ENCODE measurements around the gene TRMT61B.
A peak's percentile ranks its signal among the peaks of the same experiment; 100 is the strongest.

Gene TRMT61B

DNA sequence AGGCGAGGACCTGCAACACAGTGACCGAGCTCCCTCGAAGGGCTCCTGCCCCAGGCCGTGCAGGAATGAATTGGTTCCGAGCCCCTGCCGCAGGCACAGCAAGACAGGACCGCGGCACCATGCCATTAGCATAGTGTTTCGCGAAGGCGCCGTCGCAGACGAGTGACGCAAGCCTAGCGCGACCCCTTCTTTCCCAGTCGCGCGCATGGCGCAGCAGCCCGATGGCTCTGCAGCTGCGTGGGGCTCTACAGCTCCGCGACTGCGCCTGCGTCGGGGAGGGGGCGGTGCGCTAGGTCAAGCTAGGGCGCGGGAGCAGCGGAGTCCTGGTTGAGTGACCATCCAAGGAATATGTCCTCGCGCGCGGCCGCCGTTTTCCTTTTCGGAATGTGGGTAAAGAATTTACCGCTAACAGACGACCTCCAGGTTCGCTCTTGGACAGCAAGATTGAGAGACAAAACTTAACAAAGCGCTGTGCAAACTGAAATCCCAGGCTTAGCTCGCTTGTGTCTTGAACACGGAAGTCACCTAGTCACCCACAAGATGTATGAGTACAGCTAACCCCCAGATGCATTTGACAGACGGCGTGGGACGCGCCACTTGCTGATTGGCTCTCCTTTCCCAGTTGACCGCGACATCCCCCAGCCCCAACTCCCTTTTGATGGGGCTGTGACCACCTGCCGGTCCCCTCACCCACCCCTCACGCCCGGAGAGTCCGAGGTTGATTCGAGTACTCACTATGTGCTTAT, at the start of gene TRMT61B:
Gene TRMT61B, minus strand, starts transcription at position 164 of the 746 bp plus-strand sequence. Its CDS starts 32 bp downstream, at position 132.
- H3K9me3 ChIP-seq (ENCODE audit: control insufficient read depth, insufficient read depth, low read depth, low read length) = no peaks in the 10 kb centered on the region
- H3K36me3 ChIP-seq (ENCODE audit: control insufficient read depth in 2 of 2, insufficient read depth in 1 of 2, low read length in 2 of 2) = peaks cover 4 to 21% of the 10 kb centered on the region in 2 experiments; a peak in 2 of 3 replicates
- H3K27ac ChIP-seq (ENCODE audit: extremely low read depth, low read depth, low read length) = peak within 1 kb of the TSS; percentile 66
- 0 out of 2 replicates have a peak, but pooled peaks cover 5% of the 10 kb centered on the region for H3K4me1 ChIP-seq (ENCODE audit: control insufficient read depth, insufficient read depth, low read length)
- ChIA-PET CTCF (interaction anchor here (0.8 kb wide), 1 partner anchor 13 kb away, joined by 3 read pairs; no protein-coding TSS in a partner anchor), POLR2A (interaction anchor here (0.5 to 2.3 kb wide), 12 partner anchors 11 to 866 kb away, joined by 3 to 32 read pairs (median 4); partner anchors contain the start of gene WDR43)
- H3K4me3 ChIP-seq (ENCODE audit: low read depth, low read length) = peak within 1 kb of the TSS; percentile 80
- TF ChIP-seq, protein P1, sequence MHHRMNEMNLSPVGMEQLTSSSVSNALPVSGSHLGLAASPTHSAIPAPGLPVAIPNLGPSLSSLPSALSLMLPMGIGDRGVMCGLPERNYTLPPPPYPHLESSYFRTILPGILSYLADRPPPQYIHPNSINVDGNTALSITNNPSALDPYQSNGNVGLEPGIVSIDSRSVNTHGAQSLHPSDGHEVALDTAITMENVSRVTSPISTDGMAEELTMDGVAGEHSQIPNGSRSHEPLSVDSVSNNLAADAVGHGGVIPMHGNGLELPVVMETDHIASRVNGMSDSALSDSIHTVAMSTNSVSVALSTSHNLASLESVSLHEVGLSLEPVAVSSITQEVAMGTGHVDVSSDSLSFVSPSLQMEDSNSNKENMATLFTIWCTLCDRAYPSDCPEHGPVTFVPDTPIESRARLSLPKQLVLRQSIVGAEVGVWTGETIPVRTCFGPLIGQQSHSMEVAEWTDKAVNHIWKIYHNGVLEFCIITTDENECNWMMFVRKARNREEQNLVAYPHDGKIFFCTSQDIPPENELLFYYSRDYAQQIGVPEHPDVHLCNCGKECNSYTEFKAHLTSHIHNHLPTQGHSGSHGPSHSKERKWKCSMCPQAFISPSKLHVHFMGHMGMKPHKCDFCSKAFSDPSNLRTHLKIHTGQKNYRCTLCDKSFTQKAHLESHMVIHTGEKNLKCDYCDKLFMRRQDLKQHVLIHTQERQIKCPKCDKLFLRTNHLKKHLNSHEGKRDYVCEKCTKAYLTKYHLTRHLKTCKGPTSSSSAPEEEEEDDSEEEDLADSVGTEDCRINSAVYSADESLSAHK (tag by site-specific recombination; IDR thresholded peaks at IDR 0.05) = no peak
- TF ChIP-seq ZBTB6 (tag by site-specific recombination; IDR thresholded peaks at IDR 0.05) = no peak
- TF ChIP-seq ZNF174 (tag by site-specific recombination; IDR thresholded peaks at IDR 0.05) = no peak
- no peak for TF ChIP-seq KLF7 (tag by site-specific recombination; IDR thresholded peaks at IDR 0.05; ENCODE audit: borderline replicate concordance)
- no peak for TF ChIP-seq ZNF488 (tag by site-specific recombination; IDR thresholded peaks at IDR 0.05)
- no peak for TF ChIP-seq SALL2 (tag by site-specific recombination; IDR thresholded peaks at IDR 0.05; ENCODE audit: borderline replicate concordance)
- peak; percentile 87 for TF ChIP-seq ZXDB (tag by site-specific recombination; IDR thresholded peaks at IDR 0.05)
- no peak for TF ChIP-seq KLF10 (tag by site-specific recombination; IDR thresholded peaks at IDR 0.05)
- TF ChIP-seq WT1 (tag by site-specific recombination; IDR thresholded peaks at IDR 0.05) = no peak
- no peak for TF ChIP-seq ZNF560 (tag by site-specific recombination; IDR thresholded peaks at IDR 0.05; ENCODE audit: borderline replicate concordance)
- TF ChIP-seq ZNF48 (tag by site-specific recombination; IDR thresholded peaks at IDR 0.05) = no peak
- TF ChIP-seq, protein P2, sequence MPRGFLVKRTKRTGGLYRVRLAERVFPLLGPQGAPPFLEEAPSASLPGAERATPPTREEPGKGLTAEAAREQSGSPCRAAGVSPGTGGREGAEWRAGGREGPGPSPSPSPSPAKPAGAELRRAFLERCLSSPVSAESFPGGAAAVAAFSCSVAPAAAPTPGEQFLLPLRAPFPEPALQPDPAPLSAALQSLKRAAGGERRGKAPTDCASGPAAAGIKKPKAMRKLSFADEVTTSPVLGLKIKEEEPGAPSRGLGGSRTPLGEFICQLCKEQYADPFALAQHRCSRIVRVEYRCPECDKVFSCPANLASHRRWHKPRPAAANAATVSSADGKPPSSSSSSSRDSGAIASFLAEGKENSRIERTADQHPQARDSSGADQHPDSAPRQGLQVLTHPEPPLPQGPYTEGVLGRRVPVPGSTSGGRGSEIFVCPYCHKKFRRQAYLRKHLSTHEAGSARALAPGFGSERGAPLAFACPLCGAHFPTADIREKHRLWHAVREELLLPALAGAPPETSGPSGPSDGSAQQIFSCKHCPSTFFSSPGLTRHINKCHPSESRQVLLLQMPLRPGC (tag by site-specific recombination; IDR thresholded peaks at IDR 0.05) = no peak
- TF ChIP-seq ZNF335 (tag by site-specific recombination; conservative IDR thresholded peaks at IDR 0.05) = peak; percentile 92
- TF ChIP-seq SP2 (tag by site-specific recombination; IDR thresholded peaks at IDR 0.05) = peak; percentile 47
- no peak for TF ChIP-seq ZNF596 (tag by site-specific recombination; IDR thresholded peaks at IDR 0.05)
- TF ChIP-seq REPIN1 (tag by site-specific recombination; IDR thresholded peaks at IDR 0.05; ENCODE audit: low read depth) = no peak
- TF ChIP-seq ZNF600 (tag by site-specific recombination; IDR thresholded peaks at IDR 0.05) = 0 out of 2 replicates have a peak, but pooled peaks have one; percentile 41
- TF ChIP-seq ZNF155 (tag by site-specific recombination; IDR thresholded peaks at IDR 0.05) = no peak
- TF ChIP-seq ZNF473 (tag by site-specific recombination; IDR thresholded peaks at IDR 0.05) = no peak
- no peak for TF ChIP-seq ZNF777 (tag by site-specific recombination; IDR thresholded peaks at IDR 0.05; ENCODE audit: borderline replicate concordance)
- no peak for TF ChIP-seq ZNF621 (tag by site-specific recombination; IDR thresholded peaks at IDR 0.05)
- TF ChIP-seq, protein P3, sequence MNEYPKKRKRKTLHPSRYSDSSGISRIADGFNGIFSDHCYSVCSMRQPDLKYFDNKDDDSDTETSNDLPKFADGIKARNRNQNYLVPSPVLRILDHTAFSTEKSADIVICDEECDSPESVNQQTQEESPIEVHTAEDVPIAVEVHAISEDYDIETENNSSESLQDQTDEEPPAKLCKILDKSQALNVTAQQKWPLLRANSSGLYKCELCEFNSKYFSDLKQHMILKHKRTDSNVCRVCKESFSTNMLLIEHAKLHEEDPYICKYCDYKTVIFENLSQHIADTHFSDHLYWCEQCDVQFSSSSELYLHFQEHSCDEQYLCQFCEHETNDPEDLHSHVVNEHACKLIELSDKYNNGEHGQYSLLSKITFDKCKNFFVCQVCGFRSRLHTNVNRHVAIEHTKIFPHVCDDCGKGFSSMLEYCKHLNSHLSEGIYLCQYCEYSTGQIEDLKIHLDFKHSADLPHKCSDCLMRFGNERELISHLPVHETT (tag by site-specific recombination; IDR thresholded peaks at IDR 0.05) = no peak
- no peak for TF ChIP-seq ZNF366 (tag by site-specific recombination; conservative IDR thresholded peaks at IDR 0.05)
- TF ChIP-seq REST (tag by site-specific recombination; IDR thresholded peaks at IDR 0.05) = no peak
- TF ChIP-seq ZNF654 (tag by site-specific recombination; IDR thresholded peaks at IDR 0.05; ENCODE audit: low read depth) = no peak
- TF ChIP-seq ZNF677 (tag by site-specific recombination; IDR thresholded peaks at IDR 0.05) = no peak
- TF ChIP-seq MZF1 (tag by site-specific recombination; IDR thresholded peaks at IDR 0.05; ENCODE audit: borderline replicate concordance) = no peak

All from HEK293 (cell line).